KMS-11 (cell line): ENCODE measurements around the gene CYTH2.
"Not testable (repeated sequence)": the region's sequence is repeated elsewhere in the genome, so short reads cannot be mapped to it uniquely, and the experiment has no call there.

Experiments used
- H2AFZ ChIP-seq: fragments of 200-600 bp; sonication (generic); 2 replicates; pipeline ENCODE4 v1.6.1; 2016; ENCODE audit warnings: antibody characterized with exemption, mixed run types, low read depth
- H3K27ac ChIP-seq: fragments of 200-600 bp; sonication (generic); 2 replicates; pipeline ENCODE4 v1.6.1; 2016; ENCODE audit warnings: mild to moderate bottlenecking, mixed run types
- H3K27me3 ChIP-seq: fragments of 200-600 bp; sonication (generic); 2 replicates; pipeline ENCODE4 v1.6.1; 2017; ENCODE audit warnings: mild to moderate bottlenecking, low read depth, mixed run types, moderate library complexity; ENCODE audit not compliant: insufficient read depth
- H3K36me3 ChIP-seq: fragments of 200-600 bp; sonication (generic); 2 replicates; pipeline ENCODE4 v1.6.1; 2017; ENCODE audit warnings: mild to moderate bottlenecking, mixed run types; ENCODE audit not compliant: insufficient read depth
- H3K4me1 ChIP-seq: fragments of 200-600 bp; sonication (generic); 2 replicates; pipeline ENCODE4 v1.6.1; 2016; ENCODE audit warnings: mild to moderate bottlenecking, low read depth, mixed run types; ENCODE audit not compliant: poor library complexity, severe bottlenecking
- H3K4me2 ChIP-seq: fragments of 200-600 bp; sonication (generic); 2 replicates; pipeline ENCODE4 v1.7.0; 2016; ENCODE audit warnings: mild to moderate bottlenecking, mixed run types
- H3K4me3 ChIP-seq: fragments of 200-600 bp; sonication (generic); IDR thresholded peaks from 2 replicates; pipeline ENCODE4 v1.6.1; 2017; ENCODE audit warnings: low read depth, low read length, mixed read lengths; ENCODE audit not compliant: insufficient read depth
- H3K79me2 ChIP-seq: fragments of 200-600 bp; sonication (generic); 2 replicates; pipeline ENCODE4 v1.6.1; 2016; ENCODE audit warnings: low read depth, mixed run types; ENCODE audit not compliant: insufficient read depth
- H3K9ac ChIP-seq: fragments of 200-600 bp; sonication (generic); 2 replicates; pipeline ENCODE4 v1.6.1; 2016; ENCODE audit warnings: mild to moderate bottlenecking, mixed run types
- H4K20me1 ChIP-seq: fragments of 200-600 bp; sonication (generic); 2 replicates; pipeline ENCODE4 v1.6.1; 2016; ENCODE audit warnings: mild to moderate bottlenecking, mixed run types; ENCODE audit not compliant: insufficient read depth
- CTCF ChIP-seq: fragments of 200-600 bp; sonication (generic); conservative IDR thresholded peaks from 2 replicates; pipeline ENCODE4 v1.6.1; 2017; ENCODE audit warnings: low read depth, mild to moderate bottlenecking, antibody characterized with exemption, low read length, moderate library complexity, mixed read lengths

The CYTH2 gene

GRCh38 chr19:48483301-48483700 is 14.1 kb downstream of the CYTH2 start:
- Histone ChIP-seq H4K20me1 (no peaks in the 10 kb centered on the region), H3K27ac (no peak overlapping the region), H3K4me1 (peaks cover 3% of the 10 kb centered on the region), H3K36me3 (no peaks in the 10 kb centered on the region; the same call in 1 of the 2 replicates), H2AFZ (no peak overlapping the region), H3K27me3 (peaks cover 25% of the 10 kb centered on the region; the same call in 1 of the 2 replicates), H3K79me2 (no peaks in the 10 kb centered on the region), H3K4me2 (no peak overlapping the region), H3K4me3 (no peak overlapping the region), H3K9ac (no peak overlapping the region)
- TF ChIP-seq CTCF, result no peak

- H3K9ac ChIP-seq, result no peak overlapping the region
- no peaks in the 10 kb centered on the region for H4K20me1 ChIP-seq
Observed at GRCh38 chr19:48484247-48484893, 15.2 kb downstream of the CYTH2 start.

GRCh38 chr19:48484931-48485612 is 15.9 kb downstream of the CYTH2 start:
- no peak overlapping the region for H3K4me2 ChIP-seq
- no peak overlapping the region for H3K4me3 ChIP-seq
- no peak overlapping the region for H3K9ac ChIP-seq
- H3K36me3 ChIP-seq, result no peaks in the 10 kb centered on the region
- no peaks in the 10 kb centered on the region for H4K20me1 ChIP-seq
- H3K27me3 ChIP-seq, result peaks cover 29% of the 10 kb centered on the region; the same call in 1 of the 2 replicates
- no peaks in the 10 kb centered on the region for H3K79me2 ChIP-seq
- peaks cover 14% of the 10 kb centered on the region for H3K4me1 ChIP-seq
- H2AFZ ChIP-seq, result no peak overlapping the region
- no peak overlapping the region for H3K27ac ChIP-seq
- TF ChIP-seq CTCF, result no peak

More at GRCh38 chr19:48484247-48484893, 15.2 kb downstream of the CYTH2 start:
- H3K4me2 ChIP-seq, result no peak overlapping the region
- H3K36me3 ChIP-seq, result no peaks in the 10 kb centered on the region; the same call in 1 of the 2 replicates
- H3K27me3 ChIP-seq, result peaks cover 28% of the 10 kb centered on the region; the same call in 1 of the 2 replicates
- H3K79me2 ChIP-seq, result no peaks in the 10 kb centered on the region
- no peak overlapping the region for H3K4me3 ChIP-seq
- peaks cover 7% of the 10 kb centered on the region for H3K4me1 ChIP-seq
- no peak overlapping the region for H2AFZ ChIP-seq
- no peak for TF ChIP-seq CTCF
- H3K27ac ChIP-seq, result no peak overlapping the region

GRCh38 chr19:48486706-48487105 is 17.5 kb downstream of the CYTH2 start:
- not testable (repeated sequence) for H4K20me1 ChIP-seq, H3K27ac ChIP-seq, H3K9ac ChIP-seq, H2AFZ ChIP-seq, H3K36me3 ChIP-seq, H3K4me3 ChIP-seq, H3K79me2 ChIP-seq, H3K4me2 ChIP-seq
- peaks cover 38% of the 10 kb centered on the region; the same call in 1 of the 2 replicates for H3K27me3 ChIP-seq
- peaks cover 28% of the 10 kb centered on the region for H3K4me1 ChIP-seq

GRCh38 chr19:48487544-48487943 is 18.4 kb downstream of the CYTH2 start:
- no peak overlapping the region for H3K4me3 ChIP-seq
- no peak overlapping the region for H3K9ac ChIP-seq
- no peak overlapping the region for H3K27ac ChIP-seq
- H4K20me1 ChIP-seq, result no peaks in the 10 kb centered on the region
- no peak overlapping the region for H2AFZ ChIP-seq
- no peak overlapping the region for H3K4me2 ChIP-seq
- no peaks in the 10 kb centered on the region for H3K79me2 ChIP-seq
- H3K4me1 ChIP-seq, result peaks cover 33% of the 10 kb centered on the region
- H3K36me3 ChIP-seq, result no peaks in the 10 kb centered on the region
- H3K27me3 ChIP-seq, result peaks cover 38% of the 10 kb centered on the region; the same call in 1 of the 2 replicates
- no peak for TF ChIP-seq CTCF
